NCI-H460 (cell line): ENCODE data around the gene STAP1. TPM values are rescaled to one million over a fixed set of nuclear protein-coding genes. Genes with fewer than 3 reads are reported as not detected.

ENCODE experiments used
- DNase-seq: peaks from one replicate; pipeline ENCODE4 v3.0.0-alpha.2; 2016; ENCODE audit warnings: low read depth; ENCODE audit errors: extremely low read depth
- total RNA-seq: library from RNA; depleted of rRNA; stranded (reverse); fragments of >200 nt; shearing (Covaris generic); gene quantifications from 2 replicates; pipeline ENCODE4 v1.2.3, GENCODE V29; 2014

The STAP1 gene
- total RNA-seq, 1 experiment from 2014 or later: not detected

DNA sequence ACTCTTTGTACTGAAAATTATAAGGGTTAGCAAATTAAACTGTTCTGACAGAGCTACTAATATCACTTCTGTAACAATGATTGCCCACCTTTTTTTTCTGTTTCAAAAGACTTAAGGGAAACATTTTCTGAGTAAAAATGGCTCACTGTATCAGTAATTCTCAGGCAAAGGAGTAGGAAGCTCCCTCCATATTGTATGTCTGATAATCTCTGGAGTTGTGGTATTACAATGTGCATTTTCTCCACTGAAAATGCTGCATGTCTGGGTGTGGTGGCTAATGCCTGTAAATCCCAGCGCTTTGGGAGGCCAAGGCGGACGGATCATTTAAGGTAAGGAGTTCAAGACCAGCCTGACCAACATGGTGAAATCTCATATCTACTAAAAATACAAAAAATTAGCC lies 4.4 kb upstream of the STAP1 start:
- no peak for DNase-seq

DNA sequence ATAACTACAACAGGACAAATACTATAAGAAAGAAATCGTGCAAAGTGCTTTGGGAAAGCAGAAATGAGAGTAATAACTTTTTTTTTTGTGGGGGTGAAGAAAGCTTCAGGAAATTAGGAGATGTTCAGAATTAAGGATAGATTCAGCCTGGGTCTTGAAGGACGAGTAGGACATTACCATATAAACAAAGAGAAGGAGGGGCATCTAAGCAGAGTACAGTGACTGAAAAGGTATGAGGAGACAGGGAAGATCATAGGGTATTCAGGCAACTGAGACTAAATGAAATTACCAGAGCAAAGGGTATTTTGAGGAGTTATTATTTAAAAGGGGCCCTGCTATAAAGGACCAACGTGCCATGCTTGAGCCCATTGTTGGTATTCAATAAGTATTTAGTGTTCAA lies 3.1 kb upstream of the STAP1 start:
- no peak for DNase-seq

DNA sequence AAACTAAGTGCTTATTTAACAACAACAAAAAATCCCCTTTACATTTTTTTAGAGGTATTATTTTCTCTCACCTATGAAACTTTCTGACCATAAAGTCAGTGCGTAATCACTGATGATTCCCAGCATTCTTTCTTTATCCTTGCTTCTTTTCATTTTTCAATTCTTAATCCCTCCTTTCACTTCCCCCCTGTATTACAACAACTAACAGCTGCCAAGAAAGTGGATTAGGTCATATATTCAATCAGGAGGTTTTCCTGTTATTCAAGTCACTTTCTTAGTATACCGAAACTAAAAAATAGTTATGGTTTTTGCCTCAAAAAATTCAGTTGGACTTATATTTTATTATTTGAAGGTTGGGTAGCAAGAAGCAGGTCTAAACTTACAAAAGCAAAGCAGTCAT lies 2.1 kb upstream of the STAP1 start:
- DNase-seq: no peak

DNA sequence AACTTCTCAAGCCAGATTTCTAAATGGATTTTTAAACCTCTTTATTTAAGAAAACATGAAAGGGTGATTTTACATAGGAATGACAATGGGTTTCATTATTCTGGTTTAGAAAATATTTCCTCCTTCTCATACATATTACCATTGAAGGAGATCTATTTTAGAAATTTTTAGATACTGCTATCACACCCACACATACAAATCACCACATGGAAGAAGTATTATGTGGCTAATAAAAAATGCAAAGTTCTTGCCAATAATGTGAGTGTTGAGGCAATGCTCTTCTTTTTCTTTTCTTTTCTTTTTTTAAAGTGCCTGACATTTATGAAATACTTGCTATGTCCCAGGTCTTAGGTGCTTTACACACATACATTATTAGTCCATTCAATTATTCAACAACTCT lies 6.8 kb downstream of the STAP1 start:
- no peak for DNase-seq

DNA sequence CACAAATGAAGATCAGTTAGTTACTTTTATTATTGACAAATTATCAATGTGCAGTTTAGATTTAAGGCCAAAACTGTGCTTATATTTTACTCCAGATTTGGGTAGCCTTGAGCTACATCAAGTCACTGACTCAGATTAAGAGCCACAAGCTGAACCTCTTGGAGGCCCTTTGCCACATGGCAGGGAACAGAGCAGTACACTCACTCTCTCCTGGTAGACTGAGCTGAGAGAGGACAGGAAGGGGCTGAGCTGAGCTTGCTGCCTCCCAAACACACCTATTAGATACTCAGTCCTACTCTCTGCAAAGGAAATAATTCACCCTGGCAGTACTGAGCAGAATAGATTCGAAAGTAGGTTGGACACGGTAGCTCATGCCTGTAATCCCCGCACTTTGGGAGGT lies 7.8 kb downstream of the STAP1 start:
- no peak for DNase-seq

DNA sequence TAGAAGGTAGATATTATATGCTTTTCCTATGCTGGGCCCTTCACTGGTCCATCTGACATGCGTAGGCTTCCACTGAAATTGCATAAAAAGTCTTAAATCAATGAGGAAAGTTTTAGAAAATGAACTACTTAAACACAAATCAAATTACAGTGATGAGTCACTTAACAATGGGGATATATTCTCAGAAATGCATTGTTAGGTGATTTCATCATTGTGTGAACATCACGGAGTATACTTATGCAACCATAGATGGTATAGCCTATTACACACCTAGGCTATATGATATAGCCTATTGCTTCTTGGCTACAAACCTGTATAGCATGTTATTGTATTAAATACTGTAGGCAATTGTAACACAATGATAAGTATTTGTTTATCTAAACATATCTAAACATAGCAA lies 10.3 kb downstream of the STAP1 start:
- no peak for DNase-seq

DNA sequence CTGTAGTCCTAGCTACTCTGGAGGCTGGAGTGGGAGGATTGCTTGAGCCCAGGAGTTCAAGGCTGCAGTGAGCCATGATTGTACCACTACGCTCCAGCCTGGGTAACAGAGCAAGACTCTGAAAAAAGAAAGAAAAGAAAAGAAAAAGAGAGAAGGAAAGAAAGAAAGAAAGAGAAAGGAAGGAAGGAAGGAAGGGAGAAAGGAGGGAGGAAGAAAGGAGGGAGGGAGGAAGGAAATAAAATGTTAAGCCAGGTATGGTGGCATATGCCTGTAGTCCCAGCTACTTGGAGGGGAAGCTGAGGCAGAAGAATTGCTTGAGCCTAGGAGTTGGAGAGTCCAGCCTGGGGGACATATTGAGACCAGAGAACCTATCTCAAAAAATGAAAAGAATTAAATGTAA lies 12.0 kb downstream of the STAP1 start:
- DNase-seq: no peak

DNA sequence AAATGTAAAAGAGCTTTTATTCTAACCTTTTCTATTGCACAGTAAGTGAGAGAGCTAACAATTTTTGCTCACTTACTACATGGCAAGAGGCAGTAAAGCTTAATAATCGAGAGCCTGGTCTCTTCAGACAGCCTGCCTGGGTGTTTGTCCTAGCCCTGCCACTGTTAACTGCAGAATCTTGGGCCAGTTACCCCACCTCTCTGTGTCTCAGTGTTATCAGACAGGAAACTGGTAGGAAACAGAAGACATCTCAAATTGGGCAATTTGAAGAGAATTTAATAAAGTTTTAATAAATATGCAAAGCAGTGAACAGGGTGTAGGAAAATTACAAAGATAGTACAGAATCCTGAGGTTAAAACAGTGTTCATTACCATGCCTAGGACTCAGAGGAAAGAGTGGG lies 13.4 kb downstream of the STAP1 start:
- DNase-seq: no peak

DNA sequence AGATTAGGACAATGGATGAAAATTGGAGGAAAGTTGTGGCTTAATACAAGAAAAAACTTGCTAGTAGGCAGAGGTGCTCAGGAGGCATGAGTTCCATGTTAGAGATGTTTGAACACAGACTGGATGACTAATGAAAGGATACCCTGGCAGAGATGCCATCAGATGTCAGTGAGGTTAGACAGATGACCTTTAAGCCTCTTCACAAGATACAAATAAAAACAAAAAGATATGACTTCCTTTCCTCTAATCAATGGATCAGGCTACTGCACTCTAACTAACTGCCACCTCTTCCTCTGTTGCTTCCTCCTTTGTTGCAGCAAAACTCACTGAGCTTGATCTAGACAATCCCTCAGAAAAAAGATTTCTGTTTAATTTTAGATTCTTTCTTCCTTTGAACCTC lies 14.7 kb downstream of the STAP1 start:
- DNase-seq: no peak

DNA sequence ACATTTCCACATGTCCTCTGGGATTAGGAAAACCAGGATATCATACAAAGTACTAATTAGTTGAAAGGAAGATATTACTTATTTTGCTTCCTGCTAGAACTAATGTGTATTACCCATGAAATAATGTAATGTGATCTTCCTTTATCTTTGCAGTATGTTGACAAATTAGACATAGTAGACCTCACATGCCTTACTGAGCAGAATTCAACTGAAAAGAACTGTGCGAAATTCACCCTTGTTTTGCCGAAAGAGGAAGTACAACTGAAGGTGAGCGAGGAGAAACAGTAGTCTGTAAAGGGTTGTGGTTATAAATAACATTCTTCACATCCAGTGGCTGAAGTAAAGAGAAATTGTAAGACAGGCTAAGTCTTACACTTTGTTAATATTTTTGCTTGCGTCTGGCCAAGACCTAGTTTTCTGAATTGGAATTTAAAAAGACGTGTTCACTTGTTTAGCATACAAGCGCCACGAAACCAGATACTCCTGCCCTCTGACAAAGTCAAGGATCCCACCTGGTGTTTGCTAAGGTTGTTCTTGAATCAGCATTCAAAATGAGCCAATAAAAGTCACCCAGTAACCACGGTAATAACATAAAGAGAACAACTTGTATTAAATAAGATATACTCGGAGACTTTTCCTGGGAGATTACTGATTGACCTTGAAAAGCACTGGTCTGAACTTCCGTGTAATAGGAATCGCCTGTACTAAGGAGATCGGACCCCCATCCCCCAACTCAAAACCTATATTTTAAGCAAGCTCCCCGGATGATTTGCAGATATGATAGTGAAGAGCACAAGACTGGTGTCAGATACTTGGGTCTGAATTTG lies 16.9 kb downstream of the STAP1 start:
- no peak for DNase-seq

DNA sequence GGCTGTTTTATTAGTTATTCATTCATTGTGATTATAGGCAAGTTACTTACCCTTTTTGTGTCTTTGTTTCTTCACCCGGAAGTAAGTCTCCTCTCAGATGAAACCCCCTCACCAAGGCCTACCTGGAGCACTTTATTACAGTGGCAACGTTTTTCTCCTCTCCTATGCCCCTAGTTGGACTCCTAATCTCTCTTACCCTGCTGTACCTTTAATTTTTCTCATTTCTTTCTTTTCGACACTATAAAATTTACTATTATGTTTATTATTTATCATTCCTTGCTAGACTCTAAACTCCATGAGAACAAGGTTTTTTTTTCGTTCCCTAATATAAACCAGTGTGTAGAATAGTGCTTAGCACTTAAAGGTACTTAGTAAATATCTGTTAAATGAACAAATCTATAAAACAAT lies 17.5 kb downstream of the STAP1 start:
- no peak for DNase-seq

DNA sequence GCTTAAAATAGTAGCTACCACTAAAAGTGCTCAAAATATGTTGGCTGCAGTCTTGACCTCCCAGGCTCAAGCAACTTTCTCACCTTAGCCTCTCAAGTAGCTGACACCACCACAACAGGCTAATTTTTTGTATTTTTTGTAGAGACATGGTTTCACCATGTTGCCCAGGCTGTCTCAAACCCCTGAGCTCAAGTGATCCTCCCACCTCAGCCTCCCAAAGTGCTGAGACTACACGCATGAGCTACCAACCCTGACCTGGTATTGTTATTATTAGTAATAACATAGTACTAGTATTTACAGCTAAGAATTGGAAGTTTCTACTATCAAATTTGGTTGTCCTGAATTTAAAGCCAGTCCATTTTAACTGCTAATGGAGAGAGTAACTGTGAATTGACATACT lies 18.0 kb downstream of the STAP1 start:
- DNase-seq: no peak

DNA sequence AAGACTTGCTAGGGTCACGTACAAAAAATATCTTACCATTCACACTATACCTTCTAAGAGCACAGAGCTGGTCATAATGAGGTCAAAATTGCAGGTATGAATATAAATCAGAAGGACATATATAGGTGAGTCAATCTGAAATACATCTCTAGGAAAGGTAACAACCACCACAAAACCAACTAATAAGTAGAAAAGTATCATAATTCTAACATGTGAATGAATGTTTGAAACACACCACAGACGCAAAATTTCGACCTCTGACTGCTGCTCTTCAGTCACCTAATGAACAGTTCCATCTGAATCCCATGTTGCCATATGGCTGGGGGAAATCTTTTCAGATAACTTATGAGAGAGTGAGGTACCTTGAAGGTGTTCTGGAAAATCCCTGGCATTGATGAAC lies 22.1 kb downstream of the STAP1 start:
- DNase-seq: no peak

DNA sequence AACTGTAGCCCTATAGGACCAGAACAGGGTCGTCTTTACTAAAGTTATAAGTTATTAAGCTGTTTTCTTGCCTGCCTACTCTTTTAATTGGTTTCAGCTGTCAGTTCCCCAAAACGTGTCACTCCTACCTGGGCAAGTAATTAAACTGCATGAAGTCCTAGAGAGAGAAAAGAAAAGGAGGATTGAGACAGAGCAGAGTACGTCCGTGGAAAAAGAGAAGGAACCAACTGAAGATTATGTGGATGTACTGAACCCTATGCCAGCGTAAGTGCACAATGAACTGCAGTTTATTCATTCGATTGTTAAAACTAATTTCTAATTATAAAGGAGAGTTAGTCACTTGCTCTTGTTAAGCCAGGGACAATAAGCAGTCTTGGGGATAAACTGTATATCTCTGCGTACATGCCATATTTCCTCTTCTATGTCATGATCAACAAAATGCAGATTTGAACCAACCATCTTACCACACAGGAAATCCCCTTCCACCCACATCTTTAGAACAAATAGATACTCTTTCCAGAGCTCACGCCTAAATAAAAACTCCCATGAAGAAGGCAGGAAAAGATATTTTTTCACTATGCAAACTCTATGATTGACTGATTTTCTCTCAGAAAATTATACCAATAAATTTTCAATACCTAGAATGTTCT lies 22.8 kb downstream of the STAP1 start:
- DNase-seq: no peak

DNA sequence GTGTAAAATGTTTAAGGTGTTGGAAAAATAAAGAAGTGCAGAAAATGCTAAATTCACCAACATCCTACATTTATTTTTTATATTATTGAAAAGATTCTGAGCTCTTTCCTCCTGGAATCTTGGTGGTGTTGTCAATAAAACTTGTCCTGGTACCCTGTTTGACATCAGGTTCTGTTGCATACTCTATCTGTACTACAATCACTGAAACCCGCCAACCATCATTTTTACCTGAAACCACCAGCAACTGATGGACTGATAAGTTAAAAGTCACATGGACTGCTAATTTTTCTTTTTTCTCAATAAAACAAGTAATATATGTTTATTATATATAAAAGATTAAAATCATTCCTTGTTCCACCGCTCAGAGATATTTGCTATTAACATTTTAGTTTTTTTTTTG lies 23.4 kb downstream of the STAP1 start:
- DNase-seq: no peak

DNA sequence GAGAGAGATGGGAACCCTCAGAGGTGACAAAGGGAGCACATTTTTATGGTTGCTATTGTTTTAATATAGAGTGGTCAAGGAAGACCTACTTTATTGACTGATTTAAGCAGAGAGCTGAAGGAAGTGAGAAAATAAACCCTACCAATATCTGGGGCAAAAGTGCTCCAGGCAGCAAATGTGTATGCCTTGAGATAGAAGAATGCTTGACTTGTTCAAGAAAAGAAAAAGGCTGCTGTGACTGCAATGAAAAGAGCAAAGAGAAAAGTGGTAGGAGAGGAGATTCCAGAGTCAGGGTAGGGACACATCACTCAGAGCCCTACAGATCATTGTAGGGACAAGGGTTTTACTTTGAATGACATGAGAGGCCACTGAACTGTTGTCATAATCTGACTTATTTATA lies 26.0 kb downstream of the STAP1 start:
- DNase-seq: no peak

DNA sequence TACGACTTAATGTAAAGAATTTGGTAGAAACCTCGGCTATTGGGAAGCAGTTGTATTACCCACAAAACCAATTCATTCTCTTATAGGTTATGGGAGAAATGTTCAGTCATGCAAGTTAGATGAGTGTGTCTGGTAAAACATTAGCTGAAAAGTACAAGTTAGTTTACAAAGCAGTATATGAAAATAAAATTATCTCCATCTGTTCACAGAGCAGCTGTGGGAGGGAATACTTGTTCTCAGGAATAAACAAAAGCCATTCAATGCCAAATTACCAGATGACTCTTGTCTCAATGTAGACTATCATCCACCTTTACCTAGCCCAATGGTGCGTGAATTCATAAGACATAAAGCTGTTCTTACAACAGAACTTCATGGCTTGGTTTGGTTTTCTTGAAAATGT lies 28.6 kb downstream of the STAP1 start:
- DNase-seq: no peak

DNA sequence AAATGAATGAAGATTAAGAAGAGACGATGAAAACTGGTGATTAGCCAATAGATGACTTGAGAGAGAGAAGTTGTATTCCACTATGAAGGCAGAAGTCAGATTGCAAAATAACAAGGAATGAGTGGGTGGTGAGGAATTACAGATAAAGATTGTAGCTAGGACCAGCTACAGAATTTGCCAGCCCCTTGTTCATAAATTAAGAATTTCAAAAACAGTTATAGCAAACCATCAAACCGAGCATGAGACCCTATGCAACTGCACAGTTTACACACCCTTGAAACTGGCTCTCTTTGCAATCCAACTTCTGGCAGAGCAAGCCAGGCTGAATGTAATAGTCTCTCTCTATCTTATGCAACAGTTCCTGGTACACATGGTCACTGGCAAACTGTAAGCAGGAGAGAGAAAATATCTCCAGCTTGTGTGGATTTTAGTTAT lies 35.2 kb downstream of the STAP1 start:
- no peak for DNase-seq

DNA sequence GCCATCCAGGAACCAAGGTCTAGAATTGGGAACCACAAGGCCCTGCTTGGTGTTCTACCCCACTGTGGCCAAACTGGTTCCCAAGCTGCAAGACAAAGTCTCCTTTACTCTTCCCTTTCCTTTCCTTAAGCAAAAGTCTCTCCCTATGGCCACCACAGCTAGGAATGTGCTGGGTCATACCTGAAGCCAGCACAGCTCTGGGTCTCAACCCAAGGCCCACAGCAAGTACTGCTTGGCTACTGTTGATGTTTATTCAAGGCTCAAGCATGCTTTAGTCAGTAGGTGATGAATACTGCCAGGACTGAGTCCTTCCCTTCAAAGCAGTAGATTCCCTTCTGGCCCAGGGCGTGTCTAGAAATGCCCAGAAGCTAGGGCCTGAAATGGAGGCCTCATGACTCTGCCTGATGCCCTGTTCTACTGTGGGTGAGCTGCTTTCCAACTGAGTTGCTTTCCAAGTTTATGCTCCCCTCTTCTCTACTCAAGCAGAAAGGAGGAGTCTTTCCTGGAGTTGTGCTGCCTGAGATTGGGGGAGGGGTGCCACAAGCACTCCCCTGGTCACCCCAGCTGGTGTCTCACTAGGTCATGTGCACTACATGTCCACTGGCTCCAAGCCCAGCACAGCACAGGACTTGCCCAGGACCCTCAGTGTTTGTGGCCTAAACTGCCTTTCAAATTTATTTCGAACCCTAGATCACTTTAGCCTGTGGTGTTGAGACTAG lies 44.9 kb downstream of the STAP1 start:
- DNase-seq: no peak

DNA sequence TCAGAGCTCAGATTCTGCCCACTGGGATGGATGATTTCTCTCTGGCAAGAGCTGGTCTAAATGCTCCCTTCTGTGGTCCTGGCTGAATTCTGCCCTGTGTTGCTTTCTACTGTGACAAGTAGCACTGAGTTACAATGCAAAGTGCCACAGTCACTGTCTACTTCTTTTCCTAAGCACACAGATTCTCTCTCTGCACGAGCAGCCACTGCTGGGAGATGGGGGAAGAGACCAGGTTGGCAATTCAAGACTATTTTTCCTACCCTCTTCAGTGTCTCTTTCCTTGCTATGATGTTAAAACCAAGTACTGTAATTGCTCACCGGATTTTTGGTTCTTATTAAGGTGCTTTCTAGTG lies 45.5 kb downstream of the STAP1 start:
- DNase-seq: no peak

DNA sequence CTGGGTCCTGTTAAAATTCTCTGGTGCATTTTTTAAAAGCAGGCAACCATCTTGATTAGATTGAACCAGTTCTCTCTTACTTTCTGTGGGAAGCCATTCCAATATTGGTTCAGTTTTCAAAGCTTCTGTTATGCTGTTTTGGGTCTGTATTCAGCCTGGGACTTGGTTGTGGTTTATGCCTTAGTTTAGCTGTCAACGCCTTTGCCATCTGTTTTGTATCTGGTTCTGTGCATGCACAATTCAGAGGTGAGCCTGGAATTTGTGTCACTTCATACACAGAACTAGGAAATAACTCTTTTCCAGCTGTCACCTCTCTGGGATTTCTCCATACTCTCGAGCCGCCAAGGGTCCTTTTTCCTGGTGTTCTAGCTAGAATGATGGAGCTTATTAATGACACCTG lies 46.2 kb downstream of the STAP1 start:
- no peak for DNase-seq

DNA sequence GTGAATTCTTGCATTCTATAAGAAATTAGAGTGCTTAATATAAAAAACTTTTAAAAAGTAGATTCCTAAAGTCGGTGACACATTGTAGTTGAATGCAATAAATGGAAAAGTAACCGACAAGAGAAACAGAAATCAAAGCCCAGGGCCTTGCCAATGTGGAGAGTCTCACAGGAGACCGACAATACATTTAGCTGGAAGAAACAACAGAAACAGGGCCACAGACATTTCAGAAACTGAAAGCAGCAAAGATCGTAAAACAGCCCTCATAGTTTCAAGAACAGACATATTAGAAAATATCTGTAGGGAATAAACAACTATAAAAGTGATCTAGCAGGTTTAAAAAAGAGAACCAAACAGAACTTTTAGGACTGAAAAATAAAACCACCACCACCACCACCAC lies 49.5 kb downstream of the STAP1 start:
- DNase-seq: no peak
